Measurements from ENCODE around the gene PGM2L1. TPM values are rescaled to one million over a fixed set of nuclear protein-coding genes. Genes with fewer than 3 reads are reported as not detected.

The PGM2L1 gene
- total and polyA plus RNA-seq, 2 of the 13 experiments (the other 11 are each of a cell fraction or from before 2014, with no cell fraction given) = 0.57 to 1.2 TPM

GRCh38 chr11:74425100-74425499 is 26.9 kb upstream of the PGM2L1 start:
- Histone ChIP-seq H3K27me3 (ENCODE audit: control insufficient read depth in 1 of 2, insufficient read depth in 2 of 2, low read length in 2 of 2) (no peaks in the 10 kb centered on the region), H3K9ac (ENCODE audit: insufficient read depth, low read depth, low read length) (no peak overlapping the region), H2AFZ (ENCODE audit: low read length) (no peak overlapping the region), H3K27ac (ENCODE audit: extremely low read length, insufficient read depth, low read length) (no peak overlapping the region), H3K9me3 (ENCODE audit: low read length) (no peaks in the 10 kb centered on the region), H3K4me1 (ENCODE audit: insufficient read depth, low read length) (no peaks in the 10 kb centered on the region), H3K4me3 (replicated peaks in 1 of 3; ENCODE audit: insufficient read depth in 1 of 3, low read depth in 2 of 3, low read length in 3 of 3) (no peak overlapping the region), H3K4me2 (ENCODE audit: low read depth, low read length) (no peak overlapping the region), H3K79me2 (ENCODE audit: insufficient read depth, low read length) (no peaks in the 10 kb centered on the region), H4K20me1 (ENCODE audit: insufficient read depth, low read length) (no peaks in the 10 kb centered on the region), H3K36me3 (replicated peaks in 1 of 2; ENCODE audit: control insufficient read depth in 1 of 2, insufficient read depth in 2 of 2, low read length in 2 of 2) (no peaks in the 10 kb centered on the region)
- TF ChIP-seq DBP (CRISPR knock-in tag; IDR thresholded peaks at IDR 0.05; ENCODE audit: not compliant biosample characterization) (no peak), NFE2L2 (IDR thresholded peaks at IDR 0.05; ENCODE audit: low read length) (no peak), ATF4 (CRISPR knock-in tag; IDR thresholded peaks at IDR 0.05) (no peak), ZNF567 (CRISPR knock-in tag; IDR thresholded peaks at IDR 0.05; ENCODE audit: borderline replicate concordance) (no peak), POLR2AphosphoS2 (IDR thresholded peaks at IDR 0.05; ENCODE audit: low read depth, low read length) (no peak), PAWR (CRISPR knock-in tag; IDR thresholded peaks at IDR 0.05; ENCODE audit: borderline replicate concordance) (no peak), REXO4 (CRISPR knock-in tag; IDR thresholded peaks at IDR 0.05; ENCODE audit: borderline replicate concordance) (no peak), WIZ (CRISPR knock-in tag; IDR thresholded peaks at IDR 0.05) (no peak)
- ATAC-seq (no peak), DNase-seq (ENCODE audit: low spot score) (no peak), FAIRE-seq (no peak)
- ChIA-PET POLR2A (no interaction called here), CTCF (ENCODE audit: low intra/inter-chr PET ratio, low total read pairs) (no interaction called here)
- intact Hi-C loops (cut with micrococcal nuclease; ENCODE audit: unreplicated experiment) (no loop called here), in situ Hi-C loops (cut with HindIII; ENCODE audit: extremely low pct_ligation_motif_present, low pct_unique_long_range_greater_than_20kb) (no loop called here)
- no TSS peak for BruUV-seq (replicated peaks)

- H3K4me1 ChIP-seq (ENCODE audit: insufficient read depth, low read length) = no peaks in the 10 kb centered on the region
- H3K4me2 ChIP-seq (ENCODE audit: low read depth, low read length) = no peak overlapping the region
- no peak overlapping the region for H3K9ac ChIP-seq (ENCODE audit: insufficient read depth, low read depth, low read length)
- intact Hi-C loops (cut with micrococcal nuclease; ENCODE audit: unreplicated experiment) = no loop called here
- POLR2A ChIA-PET = no interaction called here
- CTCF ChIA-PET (ENCODE audit: low intra/inter-chr PET ratio, low total read pairs) = no interaction called here
- DNase-seq (ENCODE audit: low spot score) = peak; percentile 6
- no peak overlapping the region for H2AFZ ChIP-seq (ENCODE audit: low read length)
- H3K27ac ChIP-seq (ENCODE audit: extremely low read length, insufficient read depth, low read length) = no peak overlapping the region
- no peaks in the 10 kb centered on the region for H3K79me2 ChIP-seq (ENCODE audit: insufficient read depth, low read length)
- H3K4me3 ChIP-seq (replicated peaks in 1 of 3; ENCODE audit: insufficient read depth in 1 of 3, low read depth in 2 of 3, low read length in 3 of 3) = no peak overlapping the region
- no peaks in the 10 kb centered on the region for H3K27me3 ChIP-seq (ENCODE audit: control insufficient read depth in 1 of 2, insufficient read depth in 2 of 2, low read length in 2 of 2)
- H4K20me1 ChIP-seq (ENCODE audit: insufficient read depth, low read length) = no peaks in the 10 kb centered on the region
- FAIRE-seq = no peak
- WGBS (ENCODE audit: low lambda C conversion rate) = 29% methylated on average over 1 of the region's 1 CpG
- BruUV-seq (replicated peaks) = no TSS peak
- in situ Hi-C loops (cut with HindIII; ENCODE audit: extremely low pct_ligation_motif_present, low pct_unique_long_range_greater_than_20kb) = no loop called here
- TF ChIP-seq ZNF766 (CRISPR knock-in tag; IDR thresholded peaks at IDR 0.05; ENCODE audit: borderline replicate concordance) (no peak), CCDC6 (CRISPR knock-in tag; IDR thresholded peaks at IDR 0.05) (no peak), ZFP1 (CRISPR knock-in tag; IDR thresholded peaks at IDR 0.05) (no peak), GMEB2 (CRISPR knock-in tag; IDR thresholded peaks at IDR 0.05; ENCODE audit: low read depth) (no peak), ZNF234 (CRISPR knock-in tag; conservative IDR thresholded peaks at IDR 0.05) (no peak), ZNF468 (CRISPR knock-in tag; IDR thresholded peaks at IDR 0.05) (no peak)
- H3K9me3 ChIP-seq (ENCODE audit: low read length) = no peaks in the 10 kb centered on the region
- ATAC-seq = no peak
- no peaks in the 10 kb centered on the region for H3K36me3 ChIP-seq (replicated peaks in 1 of 2; ENCODE audit: control insufficient read depth in 1 of 2, insufficient read depth in 2 of 2, low read length in 2 of 2)
These were observed 20.3 kb upstream of the PGM2L1 start for GRCh38 chr11:74418509-74418895.
